Measurements from ENCODE around the gene HOXC5. TPM values are rescaled to one million over a fixed set of nuclear protein-coding genes. Genes with fewer than 3 reads are reported as not detected.

The HOXC5 gene
- total RNA-seq, 2 experiments from 2014 or later, result not detected

GRCh38 chr12:54019091-54019811 is 13.6 kb upstream of the HOXC5 start:
- Histone ChIP-seq H3K36me3 (ENCODE audit: insufficient read depth, low read length) (no peaks in the 10 kb centered on the region), H3K27ac (ENCODE audit: low read depth, low read length, poor library complexity, severe bottlenecking) (peak overlapping the region; percentile 83), H3K4me3 (ENCODE audit: low read depth, low read length, poor library complexity, severe bottlenecking) (peak overlapping the region; percentile 77), H3K79me2 (ENCODE audit: insufficient read depth, low read depth, low read length) (no peaks in the 10 kb centered on the region), H4K20me1 (ENCODE audit: insufficient read depth, low read length) (no peaks in the 10 kb centered on the region), H2AFZ (ENCODE audit: low read length) (peak overlapping the region; percentile 55; the same call in 1 of the 2 replicates), H3K9me2 (ENCODE audit: insufficient read depth, low read length) (no peaks in the 10 kb centered on the region), H3K4me1 (ENCODE audit: insufficient read depth, low read length, poor library complexity, severe bottlenecking) (peaks cover 57% of the 10 kb centered on the region), H3K4me2 (ENCODE audit: low read length) (peak overlapping the region; percentile 82), H3K9me3 (ENCODE audit: low read length) (no peaks in the 10 kb centered on the region)
- intact Hi-C loops (cut with micrococcal nuclease; ENCODE audit: unreplicated experiment), result loop anchor here (10.0 kb wide), 1 partner anchor 336 kb away; no protein-coding TSS in a partner anchor
- no TSS peak for BruUV-seq (replicated peaks)
- ChIA-PET CTCF (ENCODE audit: unreplicated experiment) (no interaction called here), POLR2A (interaction anchor here (0.5 kb wide), 1 partner anchor 10 kb away, joined by 5 read pairs; no protein-coding TSS in a partner anchor)
- TF ChIP-seq CTCF (conservative IDR thresholded peaks at IDR 0.05; ENCODE audit: low read length), result no peak
- TF ChIP-seq EZH2phosphoT487 (IDR thresholded peaks at IDR 0.05; ENCODE audit: borderline replicate concordance, low read depth, low read length), result no peak
- no peak for DNase-seq (ENCODE audit: low spot score)

GRCh38 chr12:54019924-54020590 is 12.8 kb upstream of the HOXC5 start:
- DNase-seq (ENCODE audit: low spot score), result no peak
- H3K4me1 ChIP-seq (ENCODE audit: insufficient read depth, low read length, poor library complexity, severe bottlenecking), result peaks cover 57% of the 10 kb centered on the region
- H4K20me1 ChIP-seq (ENCODE audit: insufficient read depth, low read length), result no peaks in the 10 kb centered on the region
- H3K36me3 ChIP-seq (ENCODE audit: insufficient read depth, low read length), result no peaks in the 10 kb centered on the region
- H3K4me3 ChIP-seq (ENCODE audit: low read depth, low read length, poor library complexity, severe bottlenecking), result no peak overlapping the region
- ChIA-PET POLR2A (no interaction called here), CTCF (ENCODE audit: unreplicated experiment) (no interaction called here)
- H3K9me2 ChIP-seq (ENCODE audit: insufficient read depth, low read length), result no peaks in the 10 kb centered on the region
- BruUV-seq (replicated peaks), result no TSS peak
- intact Hi-C loops (cut with micrococcal nuclease; ENCODE audit: unreplicated experiment), result loop anchor here (10.0 kb wide), 1 partner anchor 335 kb away; no protein-coding TSS in a partner anchor
- no peak overlapping the region for H3K27ac ChIP-seq (ENCODE audit: low read depth, low read length, poor library complexity, severe bottlenecking)
- H3K4me2 ChIP-seq (ENCODE audit: low read length), result peak overlapping the region; percentile 47
- H3K79me2 ChIP-seq (ENCODE audit: insufficient read depth, low read depth, low read length), result no peaks in the 10 kb centered on the region
- no peak overlapping the region for H2AFZ ChIP-seq (ENCODE audit: low read length)
- H3K9me3 ChIP-seq (ENCODE audit: low read length), result no peaks in the 10 kb centered on the region
- TF ChIP-seq CTCF (conservative IDR thresholded peaks at IDR 0.05; ENCODE audit: low read length) (no peak), EZH2phosphoT487 (IDR thresholded peaks at IDR 0.05; ENCODE audit: borderline replicate concordance, low read depth, low read length) (no peak)

Measured in OCI-LY7 (cell line).